ENCODE data around the gene TMEM255B. TPM values are rescaled to one million over a fixed set of nuclear protein-coding genes. Genes with fewer than 3 reads are reported as not detected.

Gene TMEM255B
- total and polyA plus RNA-seq, 2 donors (not counting 3 experiments of a cell fraction or from before 2014, with no cell fraction given): 105 to 121 TPM

GRCh38 chr13:113736258-113736731 lies 22.7 kb upstream of the TMEM255B start:
- BruUV-seq (replicated peaks): no TSS peak
- intact Hi-C loops (cut with micrococcal nuclease) (no loop called here), dilution Hi-C loops (cut with MboI; ENCODE audit: extremely low pct_ligation_motif_present, low sequenced_read_pairs) (no loop called here)
- Histone ChIP-seq H3K79me2 (ENCODE audit: control insufficient read depth, insufficient read depth, low read length) (no peaks in the 10 kb centered on the region), H3K9ac (replicated peaks; ENCODE audit: extremely low read depth, insufficient read depth, low read length) (no peak overlapping the region), H3K4me2 (ENCODE audit: insufficient read depth, low read length) (no peak overlapping the region), H3K27ac (ENCODE audit: insufficient read depth, low read depth, low read length) (no peak overlapping the region), H2AFZ (ENCODE audit: low read depth, low read length) (no peak overlapping the region), H4K20me1 (replicated peaks; ENCODE audit: control insufficient read depth, extremely low read depth, insufficient read depth, low read length) (no peaks in the 10 kb centered on the region), H3K36me3 (ENCODE audit: control insufficient read depth in 2 of 2, extremely low read depth in 1 of 2, insufficient read depth in 2 of 2, low read length in 2 of 2) (no peaks in the 10 kb centered on the region), H3K4me1 (ENCODE audit: control insufficient read depth, extremely low read depth, insufficient read depth, low read length) (no peaks in the 10 kb centered on the region), H3K9me3 (replicated peaks; ENCODE audit: control insufficient read depth, insufficient read depth, low read length) (no peaks in the 10 kb centered on the region), H3K4me3 (replicated peaks in 1 of 3; ENCODE audit: insufficient read depth in 1 of 3, low read depth in 1 of 3, low read length in 3 of 3) (no peak overlapping the region), H3K9me1 (replicated peaks; ENCODE audit: control insufficient read depth, extremely low read depth, insufficient read depth, low read length) (no peaks in the 10 kb centered on the region), H3K27me3 (ENCODE audit: control insufficient read depth in 2 of 2, insufficient read depth in 2 of 2, low read length in 2 of 2) (no peaks in the 10 kb centered on the region)
- CTCF ChIA-PET: interaction anchor here (0.9 kb wide), 1 partner anchor 70 kb away, joined by 3 read pairs; no protein-coding TSS in a partner anchor
- POLR2A ChIA-PET: no interaction called here
- FAIRE-seq (no peak), DNase-seq (ENCODE audit: low read depth, low spot score) (no peak)
- TF ChIP-seq EZH2 (IDR thresholded peaks at IDR 0.05; ENCODE audit: borderline replicate concordance, low read depth, low read length, severe bottlenecking) (no peak), JUN (IDR thresholded peaks at IDR 0.05; ENCODE audit: borderline replicate concordance, insufficient read depth, insufficient read length, low read depth) (no peak), GATA2 (IDR thresholded peaks at IDR 0.05; ENCODE audit: insufficient read depth, insufficient read length, low read depth, low read length) (no peak), POLR2A (IDR thresholded peaks at IDR 0.05; ENCODE audit: low read depth, low read length) (no peak), MYC (IDR thresholded peaks at IDR 0.05; ENCODE audit: low read depth, low read length) (no peak), POLR2AphosphoS5 (IDR thresholded peaks at IDR 0.05; ENCODE audit: insufficient read depth, low read depth, low read length) (no peak), FOS (IDR thresholded peaks at IDR 0.05; ENCODE audit: borderline replicate concordance, insufficient read depth, low read length) (no peak), CTCF (IDR thresholded peaks at IDR 0.05; ENCODE audit: extremely low read depth in 1 of 2, insufficient read depth in 1 of 2, low read depth in 1 of 2, low read length in 2 of 2) (no peak)
- TF ChIP-seq, protein P1, sequence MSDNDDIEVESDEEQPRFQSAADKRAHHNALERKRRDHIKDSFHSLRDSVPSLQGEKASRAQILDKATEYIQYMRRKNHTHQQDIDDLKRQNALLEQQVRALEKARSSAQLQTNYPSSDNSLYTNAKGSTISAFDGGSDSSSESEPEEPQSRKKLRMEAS (IDR thresholded peaks at IDR 0.05; ENCODE audit: insufficient read depth, insufficient read length): no peak
